ENCODE measurements around the gene LRRC74A.

DNA sequence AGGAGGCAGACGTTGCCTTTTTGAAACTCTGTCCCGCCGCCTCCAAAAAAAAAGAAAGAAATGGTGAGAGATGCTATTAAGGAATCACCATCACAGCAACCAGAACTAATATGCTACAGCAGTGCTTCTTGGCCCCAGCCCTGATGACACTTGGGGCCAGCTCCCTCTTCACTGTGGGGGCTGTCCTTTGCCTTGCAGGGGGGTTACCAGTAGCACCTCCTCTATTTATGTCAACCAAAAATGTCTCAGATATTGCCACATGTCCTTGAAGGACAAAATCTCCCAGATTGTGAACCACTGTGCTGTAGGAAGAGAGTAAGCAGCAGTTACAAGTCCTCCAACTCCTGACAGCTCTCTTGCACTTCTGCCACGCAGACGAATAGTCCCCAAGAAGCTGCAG lies 76.4 kb downstream of the LRRC74A start:
- TF ChIP-seq, protein P1, sequence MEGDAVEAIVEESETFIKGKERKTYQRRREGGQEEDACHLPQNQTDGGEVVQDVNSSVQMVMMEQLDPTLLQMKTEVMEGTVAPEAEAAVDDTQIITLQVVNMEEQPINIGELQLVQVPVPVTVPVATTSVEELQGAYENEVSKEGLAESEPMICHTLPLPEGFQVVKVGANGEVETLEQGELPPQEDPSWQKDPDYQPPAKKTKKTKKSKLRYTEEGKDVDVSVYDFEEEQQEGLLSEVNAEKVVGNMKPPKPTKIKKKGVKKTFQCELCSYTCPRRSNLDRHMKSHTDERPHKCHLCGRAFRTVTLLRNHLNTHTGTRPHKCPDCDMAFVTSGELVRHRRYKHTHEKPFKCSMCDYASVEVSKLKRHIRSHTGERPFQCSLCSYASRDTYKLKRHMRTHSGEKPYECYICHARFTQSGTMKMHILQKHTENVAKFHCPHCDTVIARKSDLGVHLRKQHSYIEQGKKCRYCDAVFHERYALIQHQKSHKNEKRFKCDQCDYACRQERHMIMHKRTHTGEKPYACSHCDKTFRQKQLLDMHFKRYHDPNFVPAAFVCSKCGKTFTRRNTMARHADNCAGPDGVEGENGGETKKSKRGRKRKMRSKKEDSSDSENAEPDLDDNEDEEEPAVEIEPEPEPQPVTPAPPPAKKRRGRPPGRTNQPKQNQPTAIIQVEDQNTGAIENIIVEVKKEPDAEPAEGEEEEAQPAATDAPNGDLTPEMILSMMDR (IDR thresholded peaks at IDR 0.05): no peak
- TF ChIP-seq ZFX (IDR thresholded peaks at IDR 0.05; ENCODE audit: borderline replicate concordance): no peak

Measured in 22Rv1 (cell line).